GM23338 (cell line): ENCODE data around the gene SH3RF3. TPM values are rescaled to one million over a fixed set of nuclear protein-coding genes. Genes with fewer than 3 reads are reported as not detected.

Experiments
- ATAC-seq: fragments of 200-7000 bp; cut with Tn5 transposase; 3 replicates; pipeline ENCODE4 v1.9.1; 2020
- DNase-seq: peaks from one replicate; pipeline ENCODE4 v3.0.0-alpha.2; 2015; ENCODE audit warnings: low spot score
- H2AFZ ChIP-seq: fragments of 200-600 bp; sonication (generic); 2 replicates; pipeline ENCODE4 v1.8.0; 2016; ENCODE audit warnings: antibody characterized with exemption, mild to moderate bottlenecking, moderate library complexity
- H3F3A ChIP-seq: fragments of 200-600 bp; sonication (generic); replicated peaks from 2 replicates; pipeline ENCODE4 v1.8.0; 2017; ENCODE audit warnings: antibody characterized with exemption, mixed run types, low read depth
- H3K27ac ChIP-seq: fragments of 200-600 bp; sonication (generic); 2 replicates; pipeline ENCODE4 v1.6.1; 2016; ENCODE audit warnings: low read depth
- H3K27me3 ChIP-seq: fragments of 200-600 bp; sonication (generic); 2 replicates; pipeline ENCODE4 v1.8.0; 2016; ENCODE audit warnings: mild to moderate bottlenecking, mixed run types, moderate library complexity; ENCODE audit not compliant: insufficient read depth
- H3K36me3 ChIP-seq: fragments of 200-600 bp; sonication (generic); 2 replicates; pipeline ENCODE4 v1.8.0; 2016; ENCODE audit warnings: mild to moderate bottlenecking; ENCODE audit not compliant: insufficient read depth
- H3K4me1 ChIP-seq: fragments of 200-600 bp; sonication (generic); 2 replicates; pipeline ENCODE4 v1.8.0; 2016; ENCODE audit warnings: mild to moderate bottlenecking, moderate library complexity; ENCODE audit not compliant: insufficient read depth
- H3K4me2 ChIP-seq: fragments of 200-600 bp; sonication (generic); 2 replicates; pipeline ENCODE4 v1.7.1; 2017; ENCODE audit warnings: mixed run types
- H3K4me3 ChIP-seq: fragments of 200-600 bp; sonication (generic); 2 replicates; pipeline ENCODE4 v1.6.1; 2016; ENCODE audit warnings: mixed run types
- H3K79me2 ChIP-seq: fragments of 200-600 bp; sonication (generic); replicated peaks from 2 replicates; pipeline ENCODE4 v1.8.0; 2017; ENCODE audit warnings: mild to moderate bottlenecking; ENCODE audit not compliant: insufficient read depth
- H3K9me2 ChIP-seq: fragments of 200-600 bp; sonication (generic); 2 replicates; pipeline ENCODE4 v1.8.0; 2017; ENCODE audit not compliant: insufficient read depth
- H4K20me1 ChIP-seq: fragments of 200-600 bp; sonication (generic); replicated peaks from 2 replicates; pipeline ENCODE4 v1.8.0; 2017; ENCODE audit warnings: mild to moderate bottlenecking; ENCODE audit not compliant: insufficient read depth
- H3K27ac Mint-ChIP-seq: 2 replicates; pipeline ENCODE4 v1.8.0; 2020; ENCODE audit warnings: inconsistent platforms, mild to moderate bottlenecking, moderate library complexity, mixed read lengths
- H3K27me3 Mint-ChIP-seq: 3 replicates; pipeline ENCODE4 v1.8.0; 2022; ENCODE audit warnings: low read depth, mild to moderate bottlenecking, moderate library complexity, mixed read lengths, inconsistent platforms; ENCODE audit not compliant: insufficient read depth, poor library complexity
- H3K36me3 Mint-ChIP-seq: 3 replicates; pipeline ENCODE4 v1.8.0; 2021; ENCODE audit warnings: low read depth, mild to moderate bottlenecking, inconsistent platforms, moderate library complexity, mixed read lengths
- H3K4me1 Mint-ChIP-seq: 3 replicates; pipeline ENCODE4 v1.8.0; 2020; ENCODE audit warnings: mild to moderate bottlenecking, inconsistent platforms, mixed read lengths
- H3K4me3 Mint-ChIP-seq: 3 replicates; pipeline ENCODE4 v1.8.0; 2021; ENCODE audit warnings: moderate library complexity, mild to moderate bottlenecking, inconsistent platforms, mixed read lengths
- H3K9me3 Mint-ChIP-seq: 3 replicates; pipeline ENCODE4 v1.8.0; 2020; ENCODE audit warnings: moderate library complexity, mild to moderate bottlenecking, inconsistent platforms, mixed read lengths
- CREB1 ChIP-seq: fragments of 250-450 bp; sonication (Bioruptor Pico); IDR thresholded peaks from 2 replicates; pipeline ENCODE4 v1.5.0; 2020; ENCODE audit warnings: low read depth, mild to moderate bottlenecking, moderate library complexity
- CTCF ChIP-seq, 2 experiments: fragments of 200-600 bp in 1 of 2; sonication (generic) in 1 of 2; conservative IDR thresholded peaks; 2 replicates each; pipeline versions ENCODE4 v1.5.1 to v1.6.1; 2016 to 2017; ENCODE audit warnings: antibody characterized with exemption in 2 of 2, low read depth in 2 of 2, mild to moderate bottlenecking in 2 of 2, moderate library complexity in 1 of 2
- ETS1 ChIP-seq: IDR thresholded peaks from 2 replicates; pipeline ENCODE4 v1.6.1; 2016; ENCODE audit warnings: antibody characterized with exemption
- EZH2 ChIP-seq: fragments of 200-600 bp; sonication (generic); IDR thresholded peaks from one replicate; pipeline ENCODE4 v1.8.0; 2017; ENCODE audit warnings: antibody characterized with exemption, mild to moderate bottlenecking, low read depth; ENCODE audit not compliant: unreplicated experiment
- EZH2phosphoT487 ChIP-seq: fragments of 200-600 bp; sonication (generic); IDR thresholded peaks from one replicate; pipeline ENCODE4 v1.8.1; 2018; ENCODE audit warnings: antibody characterized with exemption; ENCODE audit not compliant: unreplicated experiment
- JUNB ChIP-seq: IDR thresholded peaks from one replicate; pipeline ENCODE4 v1.6.1; 2016; ENCODE audit warnings: antibody characterized with exemption; ENCODE audit not compliant: unreplicated experiment
- NANOG ChIP-seq: IDR thresholded peaks from 2 replicates; pipeline ENCODE4 v1.6.1; 2016; ENCODE audit warnings: antibody characterized with exemption, borderline replicate concordance
- POLR2AphosphoS5 ChIP-seq: IDR thresholded peaks from 2 replicates; pipeline ENCODE4 v1.6.1; 2016; ENCODE audit warnings: antibody characterized with exemption, low read depth
- REST ChIP-seq: IDR thresholded peaks from one replicate; pipeline ENCODE4 v1.6.1; 2018; ENCODE audit warnings: antibody characterized with exemption; ENCODE audit not compliant: unreplicated experiment
- STAT1 ChIP-seq: IDR thresholded peaks from one replicate; pipeline ENCODE4 v1.6.1; 2016; ENCODE audit warnings: antibody characterized with exemption; ENCODE audit not compliant: unreplicated experiment
- ZNF114 ChIP-seq: fragments of 250-450 bp; sonication (Bioruptor Pico); IDR thresholded peaks from 2 replicates; pipeline ENCODE4 v1.5.0; 2020; ENCODE audit warnings: mild to moderate bottlenecking, moderate library complexity
- ZNF331 ChIP-seq: fragments of 250-450 bp; sonication (Bioruptor Pico); IDR thresholded peaks from 2 replicates; pipeline ENCODE4 v1.5.0; 2020; ENCODE audit warnings: low read depth, mild to moderate bottlenecking, moderate library complexity
- ZNF462 ChIP-seq: fragments of 250-450 bp; sonication (Bioruptor Pico); IDR thresholded peaks from 2 replicates; pipeline ENCODE4 v1.5.0; 2020; ENCODE audit warnings: mild to moderate bottlenecking, moderate library complexity
- polyA plus RNA-seq: library from polyadenylated mRNA; unstranded; fragments of >200 nt; fragmentation: Nextera tagmentation; extraction: Ambion mirVana; gene quantifications from 2 replicates; pipeline ENCODE4 v1.2.1, GENCODE V29; 2016
- total RNA-seq: library from RNA; depleted of rRNA; stranded (reverse); fragments of >200 nt; shearing (Covaris generic); gene quantifications from 2 replicates; pipeline ENCODE4 v1.2.3, GENCODE V29; 2014

The SH3RF3 gene
- total and polyA plus RNA-seq, 2 experiments from 2014 or later = 0.11 to 0.63 TPM

GRCh38 chr2:109397893-109398292 is 268.9 kb downstream of the SH3RF3 start:
- TF ChIP-seq ZNF331 (CRISPR knock-in tag) (no peak), JUNB (no peak), STAT1 (no peak), ZNF114 (CRISPR knock-in tag) (no peak), EZH2 (no peak), ZNF462 (no peak), REST (no peak), NANOG (no peak), ETS1 (no peak), EZH2phosphoT487 (no peak), CREB1 (CRISPR knock-in tag) (no peak), POLR2AphosphoS5 (no peak), CTCF (conservative IDR thresholded peaks at IDR 0.05; ENCODE audit: low read depth in 2 of 2) (no peak)
- H3K27me3 ChIP-seq = no peaks in the 10 kb centered on the region
- peaks cover 11% of the 10 kb centered on the region for H3K27me3 Mint-ChIP-seq
- H3K36me3 Mint-ChIP-seq = no peaks in the 10 kb centered on the region
- H3K36me3 ChIP-seq = no peaks in the 10 kb centered on the region
- no peaks in the 10 kb centered on the region for H3F3A ChIP-seq
- H3K9me3 Mint-ChIP-seq = no peaks in the 10 kb centered on the region
- no peak overlapping the region for H3K27ac ChIP-seq
- H3K4me1 Mint-ChIP-seq = peaks cover 15% of the 10 kb centered on the region; the same call in 2 of the 3 replicates
- H3K79me2 ChIP-seq = no peaks in the 10 kb centered on the region
- H3K4me1 ChIP-seq = no peaks in the 10 kb centered on the region
- H3K9me2 ChIP-seq = no peaks in the 10 kb centered on the region
- ATAC-seq (no peak), DNase-seq (no peak)
- no peak overlapping the region for H3K4me2 ChIP-seq
- H4K20me1 ChIP-seq = no peaks in the 10 kb centered on the region
- no peak overlapping the region for H3K27ac Mint-ChIP-seq
- no peak overlapping the region for H2AFZ ChIP-seq
- H3K4me3 Mint-ChIP-seq = no peak overlapping the region
- no peak overlapping the region for H3K4me3 ChIP-seq
